Embryonic facial prominence (tissue), 1 donor: ENCODE measurements around the gene RPS8.
A peak's percentile ranks its signal among the peaks of the same experiment; 100 is the strongest.
"Not testable (repeated sequence)": the region's sequence is repeated elsewhere in the genome, so short reads cannot be mapped to it uniquely, and the experiment has no call there.

Experiments
- DNase-seq: peaks from one replicate; pipeline ENCODE4 v3.0.0-alpha.2; 2016; ENCODE audit errors: extremely low spot score

RPS8 gene

DNA sequence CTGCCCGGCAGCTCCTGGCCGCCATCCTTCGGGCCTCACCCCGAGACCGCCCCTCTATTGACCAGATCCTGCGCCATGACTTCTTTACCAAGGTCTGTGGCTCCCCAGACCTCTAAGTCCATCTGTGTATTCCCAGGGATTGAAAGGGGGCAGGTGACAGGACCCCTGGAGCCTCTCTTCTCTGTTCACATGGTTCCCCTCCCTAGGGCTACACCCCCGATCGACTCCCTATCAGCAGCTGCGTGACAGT is 27.6 kb downstream of the RPS8 start:
- DNase-seq, result no peak

GRCh38 chr1:44803312-44804095 is 28.2 kb downstream of the RPS8 start:
- no peak for DNase-seq

GRCh38 chr1:44805311-44806024 is 30.1 kb downstream of the RPS8 start:
- no peak for DNase-seq

DNA sequence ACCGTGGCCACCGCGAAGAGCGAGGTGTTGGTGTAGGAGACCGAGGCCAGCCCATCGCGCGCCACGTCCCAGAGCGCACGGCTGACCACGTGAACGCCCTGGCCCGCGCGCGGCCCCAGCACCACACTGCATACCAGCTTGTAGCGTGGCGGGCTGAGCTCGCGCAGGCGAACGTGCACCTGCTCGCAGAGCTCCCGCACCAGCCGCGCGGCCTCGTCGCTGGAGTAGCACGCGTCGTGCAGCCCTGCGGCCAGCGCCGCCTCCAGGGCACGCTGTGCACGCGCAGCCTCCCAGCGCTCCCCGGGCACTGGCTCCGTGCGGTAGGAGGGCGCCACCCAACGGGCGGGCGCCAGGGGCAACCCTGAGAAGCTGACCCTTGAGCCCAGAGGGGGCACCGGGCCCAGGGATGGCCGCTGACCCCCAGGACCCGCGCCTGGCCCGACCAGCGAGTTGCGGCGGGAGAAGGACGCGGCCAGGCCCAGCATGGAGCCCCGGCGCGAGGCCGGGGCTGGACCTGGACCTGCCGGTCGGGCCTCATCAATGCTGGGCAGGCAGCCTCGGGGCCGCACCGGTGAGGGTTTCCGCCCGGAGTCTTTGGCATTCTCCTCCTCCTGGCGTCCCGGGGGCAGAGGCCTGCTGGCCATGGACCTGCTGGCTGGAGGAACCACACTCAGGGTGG is 30.8 kb downstream of the RPS8 start:
- DNase-seq, result no peak

DNA sequence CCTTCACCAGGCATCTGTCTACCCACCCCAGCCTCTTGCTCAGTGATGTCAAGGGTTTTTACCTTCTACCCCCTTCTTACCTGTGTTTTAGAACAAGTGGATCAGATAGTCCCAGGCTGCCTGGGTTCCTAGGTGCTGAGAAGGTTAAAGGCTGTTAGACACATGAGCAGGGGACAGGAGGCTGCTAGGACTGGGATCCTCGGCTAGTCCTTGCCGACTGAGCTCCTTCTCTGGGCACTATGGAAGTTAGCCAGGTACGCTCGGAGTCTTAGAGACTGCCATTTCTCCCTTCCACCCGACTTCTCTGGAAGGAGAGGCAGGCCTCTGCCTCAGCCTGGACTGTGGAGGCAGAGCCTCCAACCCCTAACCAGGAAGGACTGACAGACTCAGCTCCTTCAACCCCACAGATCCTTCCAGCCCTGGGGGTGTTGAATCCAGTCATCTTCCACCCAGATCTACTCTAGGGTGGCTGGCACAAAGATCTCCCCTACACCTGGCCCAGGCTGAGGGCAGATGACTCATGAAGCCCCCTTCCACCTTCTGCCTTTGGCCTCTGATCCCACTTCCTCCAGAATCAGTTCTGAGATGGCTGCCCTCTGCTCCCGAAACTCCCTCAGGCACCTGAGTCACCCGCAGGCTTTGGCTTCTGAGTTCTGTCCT is 31.5 kb downstream of the RPS8 start, which contains the start of gene DYNLT4:
Gene DYNLT4, minus strand, starts transcription at position 648 of the 660 bp plus-strand sequence. CDS start 683 bp downstream, outside the sequence.
- no peak for DNase-seq

DNA sequence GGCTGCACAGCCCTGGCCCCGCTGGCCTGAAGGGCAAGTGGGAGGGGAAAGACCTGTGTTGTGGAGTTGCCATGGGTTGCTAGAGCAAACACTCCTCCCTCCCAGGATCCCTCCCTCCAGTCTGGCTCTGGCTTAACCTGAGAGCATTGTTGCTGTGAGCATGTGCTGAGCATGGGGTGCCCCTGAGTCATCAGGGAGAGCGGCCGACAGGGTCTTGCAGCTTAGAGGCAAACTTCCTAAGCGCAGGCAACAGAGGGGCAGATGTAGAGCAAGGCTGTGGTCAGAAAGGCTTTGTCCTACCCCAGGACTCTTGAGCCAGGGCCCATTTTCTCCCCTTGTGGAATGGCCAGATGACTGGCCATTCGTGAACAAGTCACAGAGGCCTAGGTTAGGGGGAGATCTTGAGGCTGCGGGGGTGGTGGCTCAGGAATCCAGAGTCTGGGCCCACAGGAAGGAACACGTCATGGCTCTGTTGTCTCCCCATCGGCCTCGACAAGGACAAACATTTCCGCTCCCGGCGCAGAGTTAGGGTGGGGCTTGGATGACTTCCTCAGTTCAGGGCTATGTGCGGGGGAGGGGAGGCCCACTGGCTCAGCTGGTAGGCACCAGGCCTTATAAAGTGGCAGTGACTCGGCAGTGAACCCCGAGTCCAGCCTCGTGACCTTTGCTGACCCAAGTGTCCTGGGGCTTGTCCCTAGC is 32.2 kb downstream of the RPS8 start:
- DNase-seq, result peak; percentile 77

- DNase-seq, result peak; percentile 79
Observed at GRCh38 chr1:44808063-44808937, 33.0 kb downstream of the RPS8 start, which contains the start of gene BTBD19. Gene BTBD19 (plus strand): TSS chr1:44808523. CDS start chr1:44808821, 298 bp downstream.

DNA sequence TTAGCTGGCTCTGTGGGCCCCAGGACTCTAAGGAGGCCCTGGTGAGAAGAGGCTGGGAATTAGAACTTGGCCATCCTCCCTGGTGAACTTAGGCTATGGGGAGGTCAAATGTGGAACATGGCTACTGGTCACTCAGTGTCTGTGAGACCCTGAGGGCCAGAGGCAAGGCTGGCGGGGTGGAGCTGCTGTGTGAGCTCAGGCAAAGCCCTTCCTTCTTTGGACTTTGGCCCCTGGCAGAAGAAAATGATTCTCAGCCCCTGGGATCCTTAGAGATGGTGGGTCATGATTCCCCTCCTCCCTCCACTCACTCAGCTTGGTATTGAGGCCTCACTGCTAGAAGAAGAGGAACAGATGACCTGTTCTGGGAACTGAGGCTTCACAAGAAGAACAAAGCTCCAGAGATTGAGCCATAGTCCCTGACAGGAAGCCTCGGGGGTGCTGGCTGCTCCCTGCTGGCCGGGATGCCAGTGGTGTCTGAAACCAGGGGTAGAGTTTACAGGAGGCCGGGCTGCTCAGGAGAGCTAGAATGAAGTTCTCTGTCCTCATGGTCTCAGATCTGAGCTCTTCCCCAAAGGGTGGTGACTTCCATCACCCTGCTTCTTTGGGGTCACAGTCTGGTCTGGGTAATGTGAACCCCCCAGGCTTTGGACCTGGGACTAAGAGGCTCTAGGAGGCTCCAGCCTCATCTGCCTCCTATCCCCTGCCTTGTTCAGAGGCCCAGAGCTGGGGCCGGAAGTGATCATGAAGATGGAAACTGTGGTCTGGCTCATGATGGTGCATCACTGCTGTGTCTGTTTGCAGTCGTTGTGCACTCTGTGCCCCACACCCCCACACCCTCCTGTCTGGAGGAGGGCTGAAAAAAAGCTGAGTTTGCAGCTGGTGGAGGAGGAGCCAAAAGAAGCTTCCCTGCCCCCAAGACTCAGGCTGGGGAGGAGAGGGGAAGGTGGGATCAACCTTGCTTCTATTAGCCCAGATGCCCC is 33.9 kb downstream of the RPS8 start:
- DNase-seq, result no peak

DNA sequence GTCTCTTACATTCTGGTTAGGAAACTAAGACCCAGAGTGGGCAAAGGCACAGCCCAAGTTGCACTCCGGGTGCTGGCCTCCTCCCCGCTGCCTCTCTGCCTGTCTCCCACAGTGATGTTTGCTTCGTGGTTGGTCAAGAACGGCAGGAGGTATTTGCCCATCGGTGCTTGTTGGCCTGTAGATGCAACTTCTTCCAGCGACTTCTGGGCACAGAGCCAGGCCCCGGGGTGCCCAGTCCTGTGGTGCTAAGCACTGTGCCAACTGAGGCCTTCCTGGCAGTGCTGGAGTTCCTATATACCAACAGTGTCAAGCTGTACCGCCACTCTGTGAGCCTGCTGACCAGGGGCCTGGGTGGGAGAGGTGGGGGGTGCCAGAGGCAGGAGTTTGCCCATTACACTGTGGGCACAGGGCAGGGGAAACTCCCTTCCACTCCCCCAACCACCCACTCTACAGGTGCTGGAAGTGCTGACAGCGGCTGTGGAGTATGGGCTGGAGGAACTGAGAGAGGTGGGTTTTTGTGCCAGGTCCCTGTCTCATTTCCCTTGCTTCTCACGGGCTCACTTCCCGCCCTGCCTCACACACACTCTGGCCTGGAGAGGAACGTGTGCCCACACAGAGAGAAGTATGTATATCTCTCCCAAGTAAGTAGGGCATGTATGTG is 34.9 kb downstream of the RPS8 start:
- no peak for DNase-seq

DNA sequence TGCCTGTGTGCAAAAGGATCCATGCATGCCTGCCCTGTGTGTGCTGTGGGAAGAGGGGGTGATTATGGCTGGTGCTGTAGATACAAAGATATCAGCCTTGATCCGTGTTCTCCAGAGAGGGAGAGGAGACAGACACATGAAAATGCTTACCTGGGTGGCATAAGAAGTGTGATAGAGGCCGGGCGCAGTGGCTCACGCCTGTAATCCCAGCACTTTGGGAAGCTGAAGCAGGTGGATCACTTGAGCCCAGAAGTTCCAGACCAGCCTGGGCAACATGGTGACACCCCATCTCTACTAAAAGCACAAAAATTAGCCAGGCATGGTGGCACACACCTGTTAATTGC is 35.4 kb downstream of the RPS8 start:
- DNase-seq, result not testable (repeated sequence)

GRCh38 chr1:44811234-44811633 is 35.9 kb downstream of the RPS8 start:
- no peak for DNase-seq

DNA sequence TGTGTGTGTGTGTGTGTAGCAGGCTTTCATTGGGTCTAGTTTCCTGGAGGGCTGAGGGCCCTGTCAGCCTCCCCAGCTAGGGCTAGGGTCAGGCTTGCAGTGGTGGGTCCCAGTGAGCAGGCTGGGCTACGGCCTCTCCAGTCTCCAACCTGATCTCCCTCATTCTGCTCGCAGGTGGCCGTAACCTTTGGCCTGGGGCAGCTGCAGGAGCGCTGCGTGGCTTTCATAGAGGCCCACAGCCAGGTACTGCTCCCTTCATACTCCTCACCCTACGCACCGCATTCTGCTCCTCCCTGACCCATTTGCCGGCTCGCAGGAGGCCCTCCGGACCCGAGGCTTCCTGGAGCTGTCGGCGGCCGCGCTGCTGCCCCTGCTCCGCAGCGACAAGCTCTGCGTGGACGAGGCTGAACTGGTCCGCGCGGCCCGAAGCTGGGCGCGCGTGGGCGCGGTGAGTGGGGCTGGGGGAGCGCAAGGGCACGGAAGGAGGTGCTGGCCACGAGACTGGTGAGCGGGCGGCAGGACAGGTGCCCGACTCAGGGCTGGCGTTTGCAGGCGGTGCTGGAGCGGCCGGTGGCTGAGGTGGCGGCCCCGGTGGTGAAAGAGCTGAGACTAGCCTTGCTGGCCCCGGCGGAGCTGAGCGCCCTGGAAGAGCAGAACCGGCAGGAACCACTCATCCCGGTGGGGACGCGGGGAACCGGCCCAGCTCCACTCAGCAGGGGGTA is 37.6 kb downstream of the RPS8 start:
- DNase-seq, result no peak

DNA sequence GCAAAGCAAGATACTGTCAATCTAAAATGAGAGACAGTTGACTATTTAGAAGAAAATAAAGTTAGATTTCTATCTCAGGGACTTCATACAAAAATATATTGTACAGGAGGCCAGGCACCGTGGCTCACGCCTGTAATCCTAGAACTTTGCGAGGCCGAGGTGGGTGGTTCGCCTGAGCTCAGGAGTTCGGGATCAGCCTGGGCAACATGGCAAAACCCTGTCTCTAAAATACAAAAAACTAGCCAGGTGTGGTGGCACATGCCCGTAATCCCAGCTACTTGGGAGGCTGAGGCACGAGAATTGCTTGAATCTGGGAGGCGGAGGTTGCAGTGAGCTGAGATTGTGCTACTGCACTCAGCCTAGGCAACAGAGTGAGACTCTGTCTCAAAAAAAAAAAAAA is 40.6 kb downstream of the RPS8 start:
- DNase-seq, result not testable (repeated sequence)

- no peak for DNase-seq
Observed at GRCh38 chr1:44817307-44817706, 42.0 kb downstream of the RPS8 start.

- DNase-seq, result no peak
Observed at GRCh38 chr1:44817771-44818495, 42.6 kb downstream of the RPS8 start.

- no peak for DNase-seq
Observed at GRCh38 chr1:44819196-44819607, 43.9 kb downstream of the RPS8 start.

GRCh38 chr1:44819608-44820327 is 44.4 kb downstream of the RPS8 start:
- peak; percentile 84 for DNase-seq
